ENCODE results near the gene ZSWIM6.

DNA sequence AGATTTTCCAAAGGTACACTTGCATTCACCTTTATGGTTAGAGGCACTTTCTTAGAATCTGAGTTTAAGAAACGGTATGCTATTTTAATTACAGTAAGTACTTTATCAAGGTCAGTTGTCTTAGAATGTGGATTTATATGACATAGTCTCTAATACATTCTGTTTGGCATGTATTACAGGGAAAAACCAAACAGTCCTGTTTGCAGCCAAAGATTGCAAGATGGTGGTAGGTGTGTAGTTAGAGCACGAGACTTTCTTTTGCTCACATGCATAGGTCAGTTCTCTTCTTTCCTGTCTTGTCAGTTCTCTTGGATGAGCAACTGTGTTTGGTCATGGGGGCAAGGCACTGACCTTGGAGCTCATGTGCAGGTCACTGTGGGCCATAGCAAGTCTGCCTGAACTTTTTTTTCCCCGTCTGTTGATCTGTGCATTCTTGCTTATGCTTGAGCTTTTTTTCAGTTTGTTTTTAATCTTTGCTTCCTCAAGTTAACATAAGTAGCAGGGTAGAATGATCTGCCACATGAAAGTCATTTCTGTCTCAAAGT, 20.6 kb downstream of the ZSWIM6 start:
- TF ChIP-seq RAD21 (IDR thresholded peaks at IDR 0.05; ENCODE audit: low read length): no peak
- TF ChIP-seq MAZ (IDR thresholded peaks at IDR 0.05; ENCODE audit: borderline replicate concordance, low read depth, low read length): no peak
- no peak for TF ChIP-seq CTCF (conservative IDR thresholded peaks at IDR 0.05; ENCODE audit: low read depth, low read length)
- TF ChIP-seq MAFK (IDR thresholded peaks at IDR 0.05; ENCODE audit: low read depth, low read length): no peak
- no peak for TF ChIP-seq BHLHE40 (IDR thresholded peaks at IDR 0.05; ENCODE audit: low read depth, low read length)
- TF ChIP-seq, protein P1, sequence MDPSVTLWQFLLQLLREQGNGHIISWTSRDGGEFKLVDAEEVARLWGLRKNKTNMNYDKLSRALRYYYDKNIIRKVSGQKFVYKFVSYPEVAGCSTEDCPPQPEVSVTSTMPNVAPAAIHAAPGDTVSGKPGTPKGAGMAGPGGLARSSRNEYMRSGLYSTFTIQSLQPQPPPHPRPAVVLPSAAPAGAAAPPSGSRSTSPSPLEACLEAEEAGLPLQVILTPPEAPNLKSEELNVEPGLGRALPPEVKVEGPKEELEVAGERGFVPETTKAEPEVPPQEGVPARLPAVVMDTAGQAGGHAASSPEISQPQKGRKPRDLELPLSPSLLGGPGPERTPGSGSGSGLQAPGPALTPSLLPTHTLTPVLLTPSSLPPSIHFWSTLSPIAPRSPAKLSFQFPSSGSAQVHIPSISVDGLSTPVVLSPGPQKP (IDR thresholded peaks at IDR 0.05; ENCODE audit: borderline replicate concordance, low read depth, low read length): no peak
- TF ChIP-seq POLR2A (IDR thresholded peaks at IDR 0.05; ENCODE audit: low read depth, low read length): no peak
